Measurements from ENCODE around the gene DES.

The DES gene

GRCh38 chr2:219400562-219400961 is 17.6 kb upstream of the DES start:
- Histone ChIP-seq H4K91ac (ENCODE audit: low read depth, low read length, poor library complexity) (no peak overlapping the region), H3K9ac (ENCODE audit: low read depth, low read length, poor library complexity) (no peak overlapping the region), H3K9me3 (replicated peaks in 1 of 2; ENCODE audit: control insufficient read depth in 2 of 2, insufficient read depth in 1 of 2, low read depth in 1 of 2, low read length in 2 of 2) (no peaks in the 10 kb centered on the region), H2BK120ac (ENCODE audit: low read depth, low read length) (no peak overlapping the region), H2AK5ac (ENCODE audit: low read depth, low read length) (peak overlapping the region; percentile 40), H3K4me1 (ENCODE audit: control insufficient read depth in 2 of 2, insufficient read depth in 1 of 2, low read depth in 1 of 2, low read length in 2 of 2) (peaks cover 8 to 10% of the 10 kb centered on the region in 2 donors), H2BK5ac (ENCODE audit: low read length) (no peak overlapping the region), H2BK15ac (ENCODE audit: low read length) (no peak overlapping the region), H3K14ac (ENCODE audit: low read length) (no peak overlapping the region), H3K23ac (ENCODE audit: low read depth, low read length, poor library complexity) (no peak overlapping the region), H3K4me2 (ENCODE audit: insufficient read depth, low read length, poor library complexity, severe bottlenecking) (no peak overlapping the region), H3K18ac (ENCODE audit: low read length) (no peak overlapping the region), H4K8ac (ENCODE audit: low read depth, low read length) (no peak overlapping the region), H3K4me3 (ENCODE audit: low read length in 2 of 2) (no peak overlapping the region), H2AFZ (ENCODE audit: low read length) (no peak overlapping the region), H2BK12ac (ENCODE audit: low read length) (no peak overlapping the region), H3K27me3 (ENCODE audit: control insufficient read depth in 3 of 3, insufficient read depth in 3 of 3, low read depth in 1 of 3, low read length in 3 of 3) (peaks cover 0 to 28% (median 0%) of the 10 kb centered on the region in 3 experiments), H3K79me1 (ENCODE audit: low read depth, low read length) (no peaks in the 10 kb centered on the region), H3K27ac (replicated peaks; ENCODE audit: low read length) (no peak overlapping the region), H3K36me3 (replicated peaks in 1 of 2; ENCODE audit: control insufficient read depth in 2 of 2, insufficient read depth in 2 of 2, low read length in 2 of 2) (no peaks in the 10 kb centered on the region), H3K4ac (ENCODE audit: low read length) (no peak overlapping the region)
- DNase-seq (ENCODE audit: low spot score) = no peak
- WGBS, 2 donors (ENCODE audit: extremely low coverage in 2 of 2, insufficient read length in 2 of 2, insufficient replicate concordance in 1 of 2) = no CpG with 5 or more reads among the region's 6 CpGs

GRCh38 chr2:219401606-219402005 is 16.6 kb upstream of the DES start:
- no peak overlapping the region for H2BK15ac ChIP-seq (ENCODE audit: low read length)
- H4K91ac ChIP-seq (ENCODE audit: low read depth, low read length, poor library complexity) = no peak overlapping the region
- no peak overlapping the region for H4K8ac ChIP-seq (ENCODE audit: low read depth, low read length)
- peaks cover 8 to 10% of the 10 kb centered on the region in 2 donors for H3K4me1 ChIP-seq (ENCODE audit: control insufficient read depth in 2 of 2, insufficient read depth in 1 of 2, low read depth in 1 of 2, low read length in 2 of 2)
- H2BK120ac ChIP-seq (ENCODE audit: low read depth, low read length) = no peak overlapping the region
- no peak overlapping the region for H2BK5ac ChIP-seq (ENCODE audit: low read length)
- H3K23ac ChIP-seq (ENCODE audit: low read depth, low read length, poor library complexity) = no peak overlapping the region
- H3K79me1 ChIP-seq (ENCODE audit: low read depth, low read length) = no peaks in the 10 kb centered on the region
- H3K36me3 ChIP-seq (replicated peaks in 1 of 2; ENCODE audit: control insufficient read depth in 2 of 2, insufficient read depth in 2 of 2, low read length in 2 of 2) = no peaks in the 10 kb centered on the region
- no peak overlapping the region for H3K4me3 ChIP-seq (ENCODE audit: low read length in 2 of 2)
- H2BK12ac ChIP-seq (ENCODE audit: low read length) = no peak overlapping the region
- no peak overlapping the region for H3K4ac ChIP-seq (ENCODE audit: low read length)
- no peak overlapping the region for H3K27ac ChIP-seq (replicated peaks; ENCODE audit: low read length)
- H3K4me2 ChIP-seq (ENCODE audit: insufficient read depth, low read length, poor library complexity, severe bottlenecking) = no peak overlapping the region
- DNase-seq (ENCODE audit: low spot score) = no peak
- peaks cover 0 to 36% (median 0%) of the 10 kb centered on the region in 3 experiments for H3K27me3 ChIP-seq (ENCODE audit: control insufficient read depth in 3 of 3, insufficient read depth in 3 of 3, low read depth in 1 of 3, low read length in 3 of 3)
- H3K9me3 ChIP-seq (replicated peaks in 1 of 2; ENCODE audit: control insufficient read depth in 2 of 2, insufficient read depth in 1 of 2, low read depth in 1 of 2, low read length in 2 of 2) = no peaks in the 10 kb centered on the region
- no peak overlapping the region for H3K14ac ChIP-seq (ENCODE audit: low read length)
- no CpG with 5 or more reads among the region's 8 CpGs for WGBS, 2 donors (ENCODE audit: extremely low coverage in 2 of 2, insufficient read length in 2 of 2, insufficient replicate concordance in 1 of 2)
- H3K18ac ChIP-seq (ENCODE audit: low read length) = no peak overlapping the region
- no peak overlapping the region for H3K9ac ChIP-seq (ENCODE audit: low read depth, low read length, poor library complexity)
- no peak overlapping the region for H2AK5ac ChIP-seq (ENCODE audit: low read depth, low read length)
- no peak overlapping the region for H2AFZ ChIP-seq (ENCODE audit: low read length)

GRCh38 chr2:219402665-219403515 is 15.3 kb upstream of the DES start:
- Histone ChIP-seq H2AFZ (ENCODE audit: low read length) (peak overlapping the region; percentile 66), H3K79me1 (ENCODE audit: low read depth, low read length) (no peaks in the 10 kb centered on the region), H2BK5ac (ENCODE audit: low read length) (no peak overlapping the region), H2BK15ac (ENCODE audit: low read length) (no peak overlapping the region), H3K4me2 (ENCODE audit: insufficient read depth, low read length, poor library complexity, severe bottlenecking) (no peak overlapping the region), H3K14ac (ENCODE audit: low read length) (no peak overlapping the region), H2BK12ac (ENCODE audit: low read length) (no peak overlapping the region), H3K23ac (ENCODE audit: low read depth, low read length, poor library complexity) (no peak overlapping the region), H3K4me3 (ENCODE audit: low read length in 2 of 2) (no peak overlapping the region), H3K9ac (ENCODE audit: low read depth, low read length, poor library complexity) (no peak overlapping the region), H2BK120ac (ENCODE audit: low read depth, low read length) (no peak overlapping the region), H3K4ac (ENCODE audit: low read length) (no peak overlapping the region), H2AK5ac (ENCODE audit: low read depth, low read length) (no peak overlapping the region), H3K4me1 (ENCODE audit: control insufficient read depth in 2 of 2, insufficient read depth in 1 of 2, low read depth in 1 of 2, low read length in 2 of 2) (peaks cover 8 to 10% of the 10 kb centered on the region in 2 donors), H3K36me3 (replicated peaks in 1 of 2; ENCODE audit: control insufficient read depth in 2 of 2, insufficient read depth in 2 of 2, low read length in 2 of 2) (no peaks in the 10 kb centered on the region), H4K8ac (ENCODE audit: low read depth, low read length) (no peak overlapping the region), H3K27me3 (ENCODE audit: control insufficient read depth in 3 of 3, insufficient read depth in 3 of 3, low read depth in 1 of 3, low read length in 3 of 3) (peaks cover 0 to 44% (median 0%) of the 10 kb centered on the region in 3 experiments), H3K18ac (ENCODE audit: low read length) (no peak overlapping the region), H3K27ac (replicated peaks; ENCODE audit: low read length) (no peak overlapping the region), H4K91ac (ENCODE audit: low read depth, low read length, poor library complexity) (no peak overlapping the region), H3K9me3 (replicated peaks in 1 of 2; ENCODE audit: control insufficient read depth in 2 of 2, insufficient read depth in 1 of 2, low read depth in 1 of 2, low read length in 2 of 2) (no peaks in the 10 kb centered on the region)
- no CpG with 5 or more reads among the region's 15 CpGs for WGBS, 2 donors (ENCODE audit: extremely low coverage in 2 of 2, insufficient read length in 2 of 2, insufficient replicate concordance in 1 of 2)
- peak; percentile 75 for DNase-seq (ENCODE audit: low spot score)

- no peaks in the 10 kb centered on the region for H3K9me3 ChIP-seq (replicated peaks in 1 of 2; ENCODE audit: control insufficient read depth in 2 of 2, insufficient read depth in 1 of 2, low read depth in 1 of 2, low read length in 2 of 2)
- H3K4me3 ChIP-seq (ENCODE audit: low read length in 2 of 2) = no peak overlapping the region
- H3K4me1 ChIP-seq (ENCODE audit: control insufficient read depth in 2 of 2, insufficient read depth in 1 of 2, low read depth in 1 of 2, low read length in 2 of 2) = peaks cover 8 to 10% of the 10 kb centered on the region in 2 donors
- peaks cover 2% of the 10 kb centered on the region for H3K79me1 ChIP-seq (ENCODE audit: low read depth, low read length)
- no peak overlapping the region for H2BK15ac ChIP-seq (ENCODE audit: low read length)
- no peak overlapping the region for H4K8ac ChIP-seq (ENCODE audit: low read depth, low read length)
- H2AFZ ChIP-seq (ENCODE audit: low read length) = no peak overlapping the region
- H4K91ac ChIP-seq (ENCODE audit: low read depth, low read length, poor library complexity) = no peak overlapping the region
- no peak overlapping the region for H3K14ac ChIP-seq (ENCODE audit: low read length)
- WGBS, 2 donors (ENCODE audit: extremely low coverage in 2 of 2, insufficient read length in 2 of 2, insufficient replicate concordance in 1 of 2) = no CpG with 5 or more reads among the region's 9 CpGs
- H3K27me3 ChIP-seq (ENCODE audit: control insufficient read depth in 3 of 3, insufficient read depth in 3 of 3, low read depth in 1 of 3, low read length in 3 of 3) = peaks cover 0 to 47% (median 0%) of the 10 kb centered on the region in 3 experiments
- no peaks in the 10 kb centered on the region for H3K36me3 ChIP-seq (replicated peaks in 1 of 2; ENCODE audit: control insufficient read depth in 2 of 2, insufficient read depth in 2 of 2, low read length in 2 of 2)
- no peak overlapping the region for H3K23ac ChIP-seq (ENCODE audit: low read depth, low read length, poor library complexity)
- H2BK12ac ChIP-seq (ENCODE audit: low read length) = no peak overlapping the region
- H3K27ac ChIP-seq (replicated peaks; ENCODE audit: low read length) = no peak overlapping the region
- H2AK5ac ChIP-seq (ENCODE audit: low read depth, low read length) = no peak overlapping the region
- no peak overlapping the region for H3K18ac ChIP-seq (ENCODE audit: low read length)
- H3K9ac ChIP-seq (ENCODE audit: low read depth, low read length, poor library complexity) = no peak overlapping the region
- no peak overlapping the region for H3K4me2 ChIP-seq (ENCODE audit: insufficient read depth, low read length, poor library complexity, severe bottlenecking)
- DNase-seq (ENCODE audit: low spot score) = no peak
- no peak overlapping the region for H3K4ac ChIP-seq (ENCODE audit: low read length)
- no peak overlapping the region for H2BK120ac ChIP-seq (ENCODE audit: low read depth, low read length)
- H2BK5ac ChIP-seq (ENCODE audit: low read length) = no peak overlapping the region
Observed at GRCh38 chr2:219403861-219404260, 14.3 kb upstream of the DES start.
